Activated CD4-positive, alpha-beta T cell treated with anti-CD3 and anti-CD28 coated beads, Interleukin-2, amount 50 U/mL, for 48 hours (primary cell): ENCODE measurements around the gene SASH1.

Experiments
- DNase-seq, 2 experiments: peaks; one replicate each; pipeline ENCODE4 v3.0.0-alpha.2; 2020

The SASH1 gene

DNA sequence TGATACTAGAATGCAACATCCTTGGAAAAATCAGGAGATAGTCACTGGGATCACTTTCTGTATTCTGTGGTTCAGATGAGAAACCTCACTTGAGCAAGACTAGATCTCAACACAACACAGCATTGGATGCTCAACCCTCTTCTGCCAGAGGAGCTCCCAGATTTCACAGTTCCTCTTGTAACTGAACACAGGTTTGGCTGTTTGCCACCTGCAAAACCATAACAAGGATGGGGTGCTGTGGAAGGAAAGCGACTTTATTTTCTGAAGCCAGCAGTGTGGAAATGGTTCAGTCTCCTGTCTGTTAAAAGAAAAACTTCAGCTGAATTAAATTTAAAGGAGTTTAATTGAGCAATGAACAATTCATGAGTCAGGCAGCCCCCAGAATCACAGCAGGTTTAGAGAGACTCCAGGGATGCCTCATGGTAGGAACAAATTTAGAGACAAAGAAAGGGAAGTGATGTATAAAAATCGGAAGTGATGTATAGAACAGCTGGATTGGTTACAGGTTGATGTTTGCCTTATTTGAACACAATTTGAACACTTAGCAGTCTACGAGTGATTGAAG lies 254.3 kb downstream of the SASH1 start:
- no peak for DNase-seq

- DNase-seq, result no peak
Measured at GRCh38 chr6:148598724-148599123, 256.1 kb downstream of the SASH1 start.

DNA sequence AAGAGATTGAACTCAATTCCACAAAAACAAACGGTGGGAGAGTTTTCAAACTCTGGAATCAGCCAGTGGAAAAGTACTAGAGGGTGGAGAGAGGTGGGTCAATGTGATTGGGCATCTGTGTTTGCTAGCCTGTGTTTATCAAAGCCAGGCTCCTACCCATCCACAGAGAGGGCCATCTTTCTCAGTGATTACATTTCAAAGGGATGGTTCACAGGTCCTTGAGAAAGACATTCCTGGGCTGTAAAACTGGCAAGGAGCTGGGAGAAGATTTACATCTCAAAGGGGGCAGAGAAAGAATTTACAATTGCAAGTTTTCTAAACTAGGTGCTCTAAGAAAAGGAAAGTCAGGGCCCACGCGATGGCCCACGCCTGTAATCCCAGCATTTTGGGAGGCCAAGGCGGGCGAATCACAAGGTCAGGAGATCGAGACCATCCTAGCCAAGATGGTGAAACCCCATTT lies 257.4 kb downstream of the SASH1 start:
- no peak for DNase-seq
